GM18861 (cell line): Measurements from ENCODE around the gene LBX1.

Experiments
- ATAC-seq: cut with Tn5 transposase; IDR thresholded peaks from one replicate; pipeline ENCODE4 v1.9.1; 2021; ENCODE audit not compliant: unreplicated experiment

The LBX1 gene

GRCh38 chr10:101226491-101227428 is 2.5 kb downstream of the LBX1 start:
- no peak for ATAC-seq

GRCh38 chr10:101225846-101226421 is 3.3 kb downstream of the LBX1 start:
- ATAC-seq, result no peak

GRCh38 chr10:101224910-101225823 is 4.1 kb downstream of the LBX1 start:
- ATAC-seq, result no peak

GRCh38 chr10:101224060-101224909 is 5.0 kb downstream of the LBX1 start:
- ATAC-seq, result no peak

- ATAC-seq, result no peak
Measured at GRCh38 chr10:101223274-101224059, 5.8 kb downstream of the LBX1 start.

- no peak for ATAC-seq
Measured at GRCh38 chr10:101222683-101223273, 6.5 kb downstream of the LBX1 start.

- ATAC-seq, result no peak
Measured at GRCh38 chr10:101221963-101222531, 7.2 kb downstream of the LBX1 start.

- no peak for ATAC-seq
Measured at GRCh38 chr10:101221549-101221948, 7.7 kb downstream of the LBX1 start.

GRCh38 chr10:101219946-101220451 is 9.3 kb downstream of the LBX1 start:
- ATAC-seq, result no peak

GRCh38 chr10:101219139-101219945 is 9.9 kb downstream of the LBX1 start:
- no peak for ATAC-seq

GRCh38 chr10:101218351-101219138 is 10.7 kb downstream of the LBX1 start:
- no peak for ATAC-seq

- no peak for ATAC-seq
Measured at GRCh38 chr10:101217450-101218281, 11.6 kb downstream of the LBX1 start.

GRCh38 chr10:101217044-101217425 is 12.2 kb downstream of the LBX1 start:
- no peak for ATAC-seq

- no peak for ATAC-seq
Measured at GRCh38 chr10:101216207-101217043, 12.8 kb downstream of the LBX1 start.
